ENCODE results near the gene DDX1. TPM values are rescaled to one million over a fixed set of nuclear protein-coding genes. Genes with fewer than 3 reads are reported as not detected.

Gene DDX1
- polyA plus RNA-seq, 3 donors = 14.1 to 35.4 (median 30.1) TPM

DNA sequence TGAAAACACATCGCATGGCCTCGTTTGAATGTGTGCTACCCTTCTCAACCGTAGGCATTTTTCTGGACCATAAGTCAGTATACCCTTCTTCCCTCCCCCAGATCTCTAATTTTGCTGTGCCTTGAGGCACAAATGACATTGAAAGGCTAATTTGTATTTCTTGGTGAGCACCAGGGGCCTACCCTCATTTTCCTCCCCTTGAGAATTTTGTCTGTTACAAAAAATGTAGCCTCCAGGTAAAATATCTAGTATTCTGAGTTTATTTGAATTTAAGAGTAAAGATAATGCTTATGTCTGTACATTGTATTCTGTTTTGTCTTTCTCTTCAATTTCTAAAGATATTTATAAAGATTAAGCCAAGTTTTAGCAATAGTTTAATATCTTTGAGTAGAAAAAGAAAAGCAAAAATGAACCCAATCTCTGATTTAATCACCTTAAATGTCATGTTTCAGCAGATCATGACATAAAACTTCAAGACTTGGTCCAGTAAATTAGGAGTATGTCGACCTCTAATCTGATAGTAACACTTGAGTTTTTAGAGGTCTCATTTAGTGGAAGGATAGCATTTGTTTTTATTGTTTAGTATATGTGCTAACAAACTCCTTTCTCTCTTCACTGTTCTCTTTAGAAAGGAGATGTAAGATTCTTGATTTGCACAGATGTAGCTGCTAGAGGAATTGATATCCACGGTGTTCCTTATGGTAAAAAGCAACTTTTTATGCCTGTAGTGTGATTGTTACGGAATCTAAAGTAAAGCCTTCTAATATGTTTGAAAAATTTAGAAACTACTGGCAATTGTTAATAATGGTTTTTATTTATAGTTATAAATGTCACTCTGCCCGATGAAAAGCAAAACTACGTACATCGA is 36.4 kb downstream of the DDX1 start:
- no peak overlapping the region for H3K27ac ChIP-seq (ENCODE audit: low read depth in 1 of 2, low read length in 2 of 2)
- H3K4me1 ChIP-seq (ENCODE audit: control insufficient read depth in 1 of 2, insufficient read depth in 2 of 2, low read length in 2 of 2) = no peaks in the 10 kb centered on the region
- no peak overlapping the region for H2AFZ ChIP-seq (ENCODE audit: insufficient read depth, low read depth, low read length, poor library complexity, severe bottlenecking)
- H3K79me2 ChIP-seq (ENCODE audit: insufficient read depth, low read length) = no peaks in the 10 kb centered on the region
- H3K9ac ChIP-seq (ENCODE audit: insufficient read depth, low read length, poor library complexity, severe bottlenecking) = no peak overlapping the region
- Mint-ChIP-seq H3K4me3 (no peak overlapping the region), H3K36me3 (peaks cover 84 to 88% of the 10 kb centered on the region in 2 donors), H3K27ac (no peak overlapping the region), H3K27me3 (ENCODE audit: low read depth in 3 of 3) (peaks cover 0 to 2% (median 0%) of the 10 kb centered on the region in 3 donors), H3K4me1 (no peaks in the 10 kb centered on the region), H3K9me3 (no peaks in the 10 kb centered on the region)
- H3K36me3 ChIP-seq (replicated peaks in 1 of 2; ENCODE audit: control insufficient read depth in 1 of 2, insufficient read depth in 2 of 2, low read length in 2 of 2) = peaks cover 91 to 100% of the 10 kb centered on the region in 2 donors
- H3K27me3 ChIP-seq (ENCODE audit: control insufficient read depth in 2 of 2, insufficient read depth in 2 of 2, low read length in 2 of 2) = no peaks in the 10 kb centered on the region
- H3K4me3 ChIP-seq (replicated peaks in 1 of 3; ENCODE audit: low read depth in 2 of 3, low read length in 3 of 3) = no peak overlapping the region
- no CpG with 5 or more reads among the region's 9 CpGs for WGBS (ENCODE audit: insufficient coverage)
- no peak for DNase-seq
- no peaks in the 10 kb centered on the region for H4K20me1 ChIP-seq (ENCODE audit: insufficient read depth, low read length)
- intact Hi-C loops (cut with micrococcal nuclease) = no loop called here
- TF ChIP-seq, protein P1, sequence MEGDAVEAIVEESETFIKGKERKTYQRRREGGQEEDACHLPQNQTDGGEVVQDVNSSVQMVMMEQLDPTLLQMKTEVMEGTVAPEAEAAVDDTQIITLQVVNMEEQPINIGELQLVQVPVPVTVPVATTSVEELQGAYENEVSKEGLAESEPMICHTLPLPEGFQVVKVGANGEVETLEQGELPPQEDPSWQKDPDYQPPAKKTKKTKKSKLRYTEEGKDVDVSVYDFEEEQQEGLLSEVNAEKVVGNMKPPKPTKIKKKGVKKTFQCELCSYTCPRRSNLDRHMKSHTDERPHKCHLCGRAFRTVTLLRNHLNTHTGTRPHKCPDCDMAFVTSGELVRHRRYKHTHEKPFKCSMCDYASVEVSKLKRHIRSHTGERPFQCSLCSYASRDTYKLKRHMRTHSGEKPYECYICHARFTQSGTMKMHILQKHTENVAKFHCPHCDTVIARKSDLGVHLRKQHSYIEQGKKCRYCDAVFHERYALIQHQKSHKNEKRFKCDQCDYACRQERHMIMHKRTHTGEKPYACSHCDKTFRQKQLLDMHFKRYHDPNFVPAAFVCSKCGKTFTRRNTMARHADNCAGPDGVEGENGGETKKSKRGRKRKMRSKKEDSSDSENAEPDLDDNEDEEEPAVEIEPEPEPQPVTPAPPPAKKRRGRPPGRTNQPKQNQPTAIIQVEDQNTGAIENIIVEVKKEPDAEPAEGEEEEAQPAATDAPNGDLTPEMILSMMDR (IDR thresholded peaks at IDR 0.05) = no peak
- H3K9me3 ChIP-seq (replicated peaks in 1 of 2; ENCODE audit: control insufficient read depth in 1 of 2, insufficient read depth in 1 of 2, low read length in 2 of 2) = no peaks in the 10 kb centered on the region
- no peak overlapping the region for H3K4me2 ChIP-seq (replicated peaks; ENCODE audit: extremely low read depth, low read length, poor library complexity, severe bottlenecking)

DNA sequence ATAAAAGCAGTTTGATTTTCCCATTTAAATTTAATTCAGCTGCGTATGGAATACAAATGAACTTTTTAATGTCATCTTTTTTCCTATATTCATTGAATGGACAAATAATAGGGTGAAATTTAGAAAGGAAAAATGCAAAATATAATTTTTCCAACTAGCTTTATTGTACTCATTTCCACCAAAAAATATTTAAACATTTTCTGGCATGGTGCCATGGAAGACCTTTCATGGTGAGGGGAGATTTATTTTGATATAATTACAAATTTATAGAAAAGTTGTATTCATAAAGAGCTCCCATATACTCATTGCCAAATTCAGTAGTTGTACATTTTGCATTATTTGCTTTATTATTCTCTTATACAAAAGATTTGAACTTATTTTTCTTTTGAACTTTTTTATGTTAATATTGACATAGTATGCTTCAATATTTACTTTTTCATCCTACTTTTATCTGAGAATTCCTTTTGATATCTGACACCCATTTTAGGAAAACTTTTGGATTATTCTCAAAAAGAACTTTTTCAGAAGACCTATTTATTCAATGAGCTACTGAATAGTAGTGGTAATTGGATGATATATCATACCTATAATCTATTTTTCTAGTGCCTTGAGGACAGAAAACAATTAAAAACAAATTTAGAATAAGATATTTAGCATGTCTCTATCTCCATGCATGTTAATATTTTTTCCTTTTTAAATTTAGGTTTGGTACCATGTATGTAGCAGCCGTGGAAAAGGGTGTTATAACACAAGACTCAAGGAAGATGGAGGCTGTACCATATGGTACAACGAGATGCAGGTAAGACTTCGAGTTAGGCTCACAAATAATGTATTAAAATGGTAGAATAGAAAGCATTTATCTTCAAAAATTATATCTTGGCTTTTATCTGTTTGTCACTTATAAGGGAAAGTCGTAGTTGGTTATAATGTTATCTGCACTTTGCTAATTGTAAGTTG is 37.5 kb downstream of the DDX1 start:
- H3K79me2 ChIP-seq (ENCODE audit: insufficient read depth, low read length) = no peaks in the 10 kb centered on the region
- Mint-ChIP-seq H3K9me3 (no peaks in the 10 kb centered on the region), H3K4me1 (no peaks in the 10 kb centered on the region), H3K27me3 (ENCODE audit: low read depth in 3 of 3) (peaks cover 0 to 2% (median 0%) of the 10 kb centered on the region in 3 donors), H3K4me3 (no peak overlapping the region), H3K36me3 (peaks cover 82 to 88% of the 10 kb centered on the region in 2 donors), H3K27ac (no peak overlapping the region)
- H3K4me2 ChIP-seq (replicated peaks; ENCODE audit: extremely low read depth, low read length, poor library complexity, severe bottlenecking) = no peak overlapping the region
- H3K9ac ChIP-seq (ENCODE audit: insufficient read depth, low read length, poor library complexity, severe bottlenecking) = no peak overlapping the region
- peaks cover 89 to 100% of the 10 kb centered on the region in 2 donors for H3K36me3 ChIP-seq (replicated peaks in 1 of 2; ENCODE audit: control insufficient read depth in 1 of 2, insufficient read depth in 2 of 2, low read length in 2 of 2)
- intact Hi-C loops (cut with micrococcal nuclease) = no loop called here
- no peak overlapping the region for H3K27ac ChIP-seq (ENCODE audit: low read depth in 1 of 2, low read length in 2 of 2)
- DNase-seq = no peak
- WGBS (ENCODE audit: insufficient coverage) = no CpG with 5 or more reads among the region's 5 CpGs
- TF ChIP-seq, protein P1 (IDR thresholded peaks at IDR 0.05) = no peak
- no peaks in the 10 kb centered on the region for H3K27me3 ChIP-seq (ENCODE audit: control insufficient read depth in 2 of 2, insufficient read depth in 2 of 2, low read length in 2 of 2)
- no peak overlapping the region for H3K4me3 ChIP-seq (replicated peaks in 1 of 3; ENCODE audit: low read depth in 2 of 3, low read length in 3 of 3)
- no peak overlapping the region for H2AFZ ChIP-seq (ENCODE audit: insufficient read depth, low read depth, low read length, poor library complexity, severe bottlenecking)
- H3K9me3 ChIP-seq (replicated peaks in 1 of 2; ENCODE audit: control insufficient read depth in 1 of 2, insufficient read depth in 1 of 2, low read length in 2 of 2) = no peaks in the 10 kb centered on the region
- no peaks in the 10 kb centered on the region for H3K4me1 ChIP-seq (ENCODE audit: control insufficient read depth in 1 of 2, insufficient read depth in 2 of 2, low read length in 2 of 2)
- H4K20me1 ChIP-seq (ENCODE audit: insufficient read depth, low read length) = no peaks in the 10 kb centered on the region
